ENCODE results near the gene MYBPH.

MYBPH gene

GRCh38 chr1:203200916-203201315, 25.3 kb upstream of the MYBPH start:
- no peaks in the 10 kb centered on the region for H3F3A ChIP-seq (ENCODE audit: insufficient read depth, low read length)
- no peaks in the 10 kb centered on the region for H3K27me3 ChIP-seq (replicated peaks; ENCODE audit: insufficient read depth, low read length)
- no peak overlapping the region for H3K4me3 ChIP-seq (ENCODE audit: low read length)
- DNase-seq: no peak
- H3K36me3 ChIP-seq (replicated peaks; ENCODE audit: insufficient read depth, low read length): no peaks in the 10 kb centered on the region
- H3K4me2 ChIP-seq (ENCODE audit: low read depth, low read length): no peak overlapping the region
- H3K9me2 ChIP-seq (replicated peaks; ENCODE audit: insufficient read depth, low read length): no peaks in the 10 kb centered on the region
- no peaks in the 10 kb centered on the region for H3K9me3 ChIP-seq (replicated peaks; ENCODE audit: insufficient read depth, low read length)
- peaks cover 5% of the 10 kb centered on the region; the same call in 1 of the 2 replicates for H3K4me1 ChIP-seq (ENCODE audit: low read length)
- no peaks in the 10 kb centered on the region for H4K20me1 ChIP-seq (ENCODE audit: insufficient read depth, low read length)
- H3K27ac ChIP-seq (ENCODE audit: low read length): no peak overlapping the region
- no peak overlapping the region for H2AFZ ChIP-seq (ENCODE audit: low read length)
- no peaks in the 10 kb centered on the region for H3K79me2 ChIP-seq (ENCODE audit: low read length)
- no peak for TF ChIP-seq EZH2phosphoT487 (IDR thresholded peaks at IDR 0.05; ENCODE audit: low read length)
- no peak for TF ChIP-seq EZH2 (optimal IDR thresholded peaks at IDR 0.05; ENCODE audit: low read depth, low read length)
- TF ChIP-seq, protein P1, sequence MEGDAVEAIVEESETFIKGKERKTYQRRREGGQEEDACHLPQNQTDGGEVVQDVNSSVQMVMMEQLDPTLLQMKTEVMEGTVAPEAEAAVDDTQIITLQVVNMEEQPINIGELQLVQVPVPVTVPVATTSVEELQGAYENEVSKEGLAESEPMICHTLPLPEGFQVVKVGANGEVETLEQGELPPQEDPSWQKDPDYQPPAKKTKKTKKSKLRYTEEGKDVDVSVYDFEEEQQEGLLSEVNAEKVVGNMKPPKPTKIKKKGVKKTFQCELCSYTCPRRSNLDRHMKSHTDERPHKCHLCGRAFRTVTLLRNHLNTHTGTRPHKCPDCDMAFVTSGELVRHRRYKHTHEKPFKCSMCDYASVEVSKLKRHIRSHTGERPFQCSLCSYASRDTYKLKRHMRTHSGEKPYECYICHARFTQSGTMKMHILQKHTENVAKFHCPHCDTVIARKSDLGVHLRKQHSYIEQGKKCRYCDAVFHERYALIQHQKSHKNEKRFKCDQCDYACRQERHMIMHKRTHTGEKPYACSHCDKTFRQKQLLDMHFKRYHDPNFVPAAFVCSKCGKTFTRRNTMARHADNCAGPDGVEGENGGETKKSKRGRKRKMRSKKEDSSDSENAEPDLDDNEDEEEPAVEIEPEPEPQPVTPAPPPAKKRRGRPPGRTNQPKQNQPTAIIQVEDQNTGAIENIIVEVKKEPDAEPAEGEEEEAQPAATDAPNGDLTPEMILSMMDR (IDR thresholded peaks at IDR 0.05; ENCODE audit: low read length): no peak
- H3K9ac ChIP-seq (ENCODE audit: low read length): no peak overlapping the region

DNA sequence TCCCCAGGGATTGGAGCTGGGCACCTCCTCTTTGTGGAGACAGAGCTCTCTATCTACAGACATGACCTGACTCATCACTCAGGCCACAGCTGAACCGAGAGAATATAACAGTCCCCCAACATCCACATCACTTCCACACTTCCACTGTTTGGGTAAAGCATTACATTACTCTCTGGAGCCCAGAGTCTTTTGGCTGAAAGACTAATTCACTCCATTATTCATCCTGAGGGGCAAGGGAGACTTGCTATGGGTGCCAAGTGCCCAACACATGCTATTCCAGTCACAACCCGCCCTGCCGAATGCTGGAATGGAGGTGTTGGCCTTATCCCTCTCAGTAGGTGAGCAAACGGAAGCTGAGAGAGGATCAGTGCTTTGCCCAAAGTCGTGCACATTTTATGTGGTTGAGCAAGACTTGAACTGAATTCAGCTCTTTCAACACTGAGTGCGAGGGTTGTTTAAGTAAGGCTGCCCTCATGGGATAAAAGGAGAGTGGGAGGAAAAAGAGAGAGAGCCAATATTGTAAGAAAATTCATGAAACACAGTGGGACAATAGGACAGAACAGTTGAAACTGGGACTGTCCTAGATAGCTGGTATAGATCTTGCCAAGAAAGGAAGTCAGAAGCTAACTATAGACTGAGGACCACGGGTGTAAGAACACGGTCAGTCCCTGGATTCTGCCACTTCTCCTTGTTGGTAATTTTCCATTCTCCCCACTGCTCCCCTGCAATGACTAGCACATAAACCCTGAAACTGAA, 24.4 kb upstream of the MYBPH start:
- Histone ChIP-seq H3K9me2 (replicated peaks; ENCODE audit: insufficient read depth, low read length) (no peaks in the 10 kb centered on the region), H2AFZ (ENCODE audit: low read length) (no peak overlapping the region), H4K20me1 (ENCODE audit: insufficient read depth, low read length) (no peaks in the 10 kb centered on the region), H3K27ac (ENCODE audit: low read length) (no peak overlapping the region), H3K4me3 (ENCODE audit: low read length) (no peak overlapping the region), H3K9me3 (replicated peaks; ENCODE audit: insufficient read depth, low read length) (no peaks in the 10 kb centered on the region), H3K36me3 (replicated peaks; ENCODE audit: insufficient read depth, low read length) (no peaks in the 10 kb centered on the region), H3K4me2 (ENCODE audit: low read depth, low read length) (no peak overlapping the region), H3K79me2 (ENCODE audit: low read length) (no peaks in the 10 kb centered on the region), H3F3A (ENCODE audit: insufficient read depth, low read length) (no peaks in the 10 kb centered on the region), H3K4me1 (ENCODE audit: low read length) (peaks cover 5% of the 10 kb centered on the region; the same call in 1 of the 2 replicates), H3K27me3 (replicated peaks; ENCODE audit: insufficient read depth, low read length) (no peaks in the 10 kb centered on the region), H3K9ac (ENCODE audit: low read length) (no peak overlapping the region)
- no peak for TF ChIP-seq EZH2 (optimal IDR thresholded peaks at IDR 0.05; ENCODE audit: low read depth, low read length)
- TF ChIP-seq, protein P1 (IDR thresholded peaks at IDR 0.05; ENCODE audit: low read length): no peak
- TF ChIP-seq EZH2phosphoT487 (IDR thresholded peaks at IDR 0.05; ENCODE audit: low read length): no peak
- no peak for DNase-seq

- Histone ChIP-seq H3K9ac (ENCODE audit: low read length) (no peak overlapping the region), H3K4me2 (ENCODE audit: low read depth, low read length) (no peak overlapping the region), H3K9me3 (replicated peaks; ENCODE audit: insufficient read depth, low read length) (no peaks in the 10 kb centered on the region), H3K4me1 (ENCODE audit: low read length) (peaks cover 5% of the 10 kb centered on the region; the same call in 1 of the 2 replicates), H3K27ac (ENCODE audit: low read length) (no peak overlapping the region), H3K36me3 (replicated peaks; ENCODE audit: insufficient read depth, low read length) (no peaks in the 10 kb centered on the region), H4K20me1 (ENCODE audit: insufficient read depth, low read length) (no peaks in the 10 kb centered on the region), H3K4me3 (ENCODE audit: low read length) (no peak overlapping the region), H3K27me3 (replicated peaks; ENCODE audit: insufficient read depth, low read length) (no peaks in the 10 kb centered on the region), H3F3A (ENCODE audit: insufficient read depth, low read length) (no peaks in the 10 kb centered on the region), H3K9me2 (replicated peaks; ENCODE audit: insufficient read depth, low read length) (no peaks in the 10 kb centered on the region), H2AFZ (ENCODE audit: low read length) (no peak overlapping the region), H3K79me2 (ENCODE audit: low read length) (no peaks in the 10 kb centered on the region)
- DNase-seq: no peak
- TF ChIP-seq, protein P1 (IDR thresholded peaks at IDR 0.05; ENCODE audit: low read length): no peak
- TF ChIP-seq EZH2phosphoT487 (IDR thresholded peaks at IDR 0.05; ENCODE audit: low read length): no peak
- TF ChIP-seq EZH2 (optimal IDR thresholded peaks at IDR 0.05; ENCODE audit: low read depth, low read length): no peak
Measured at GRCh38 chr1:203199481-203199815, 23.8 kb upstream of the MYBPH start.

Measured in MM.1S (cell line).